WTC11 (cell line): Measurements from ENCODE around the gene HHIP.

Source experiments
- ARID4B ChIP-seq: sonication (generic); formaldehyde crosslinking; IDR thresholded peaks from 2 replicates; pipeline ENCODE4 v1.8.0; 2023; ENCODE audit warnings: missing genetic modification reagents, mild to moderate bottlenecking, borderline replicate concordance
- ATF6 ChIP-seq: sonication (generic); formaldehyde crosslinking; IDR thresholded peaks from 2 replicates; pipeline ENCODE4 v1.8.1; 2023; ENCODE audit warnings: mild to moderate bottlenecking, missing genetic modification reagents
- CBFB ChIP-seq: sonication (generic); formaldehyde crosslinking; IDR thresholded peaks from 2 replicates; pipeline ENCODE4 v1.8.1; 2022; ENCODE audit warnings: mild to moderate bottlenecking, low read depth, missing genetic modification reagents
- CREB1 ChIP-seq: sonication (generic); formaldehyde crosslinking; IDR thresholded peaks from 2 replicates; pipeline ENCODE4 v1.8.0; 2023; ENCODE audit warnings: mild to moderate bottlenecking, missing genetic modification reagents
- CTCF ChIP-seq: fragments of 200-600 bp; IDR thresholded peaks from 2 replicates; pipeline ENCODE4 v1.8.0; 2022; ENCODE audit warnings: antibody characterized with exemption
- ETV6 ChIP-seq: sonication (generic); formaldehyde crosslinking; IDR thresholded peaks from 2 replicates; pipeline ENCODE4 v1.8.1; 2022; ENCODE audit warnings: mild to moderate bottlenecking, missing genetic modification reagents
- FOXJ3 ChIP-seq: sonication (generic); formaldehyde crosslinking; IDR thresholded peaks from 2 replicates; pipeline ENCODE4 v1.9.0; 2021; ENCODE audit warnings: missing genetic modification reagents, mild to moderate bottlenecking, borderline replicate concordance
- FOXP1 ChIP-seq: sonication (generic); formaldehyde crosslinking; IDR thresholded peaks from 2 replicates; pipeline ENCODE4 v1.8.0; 2022; ENCODE audit warnings: missing genetic modification reagents, mild to moderate bottlenecking, moderate library complexity, borderline replicate concordance
- JUN ChIP-seq: sonication (generic); formaldehyde crosslinking; IDR thresholded peaks from 2 replicates; pipeline ENCODE4 v1.8.0; 2023; ENCODE audit warnings: mild to moderate bottlenecking, missing genetic modification reagents
- PRDM15 ChIP-seq: sonication (generic); formaldehyde crosslinking; IDR thresholded peaks from 2 replicates; pipeline ENCODE4 v1.8.0; 2022; ENCODE audit warnings: missing genetic modification reagents
- USF1 ChIP-seq: sonication (generic); formaldehyde crosslinking; IDR thresholded peaks from 2 replicates; pipeline ENCODE4 v1.8.0; 2022; ENCODE audit warnings: mild to moderate bottlenecking, missing genetic modification reagents

GRCh38 chr4:144712775-144713174, 66.8 kb downstream of the HHIP start:
- TF ChIP-seq CTCF = no peak
- TF ChIP-seq ARID4B (CRISPR knock-in tag) = no peak
- no peak for TF ChIP-seq ATF6 (CRISPR knock-in tag)
- no peak for TF ChIP-seq USF1
- TF ChIP-seq ETV6 = no peak
- no peak for TF ChIP-seq CBFB (CRISPR knock-in tag)
- TF ChIP-seq PRDM15 (CRISPR knock-in tag) = no peak
- TF ChIP-seq CREB1 = no peak
- no peak for TF ChIP-seq FOXP1 (CRISPR knock-in tag)
- TF ChIP-seq JUN = no peak
- TF ChIP-seq FOXJ3 (CRISPR knock-in tag) = no peak
